MG63 (cell line): Measurements from ENCODE around the gene ARSJ. TPM values are rescaled to one million over a fixed set of nuclear protein-coding genes. Genes with fewer than 3 reads are reported as not detected.
"Not testable (repeated sequence)": the region's sequence is repeated elsewhere in the genome, so short reads cannot be mapped to it uniquely, and the experiment has no call there.

ENCODE experiments used
- DNase-seq: peaks from one replicate; pipeline ENCODE4 v3.0.0-alpha.2; 2020
- H3K27me3 ChIP-seq: fragments of 250-450 bp; sonication (Bioruptor Pico); 2 replicates; pipeline ENCODE4 v1.5.1; 2020; ENCODE audit warnings: mild to moderate bottlenecking, moderate library complexity
- H3K36me3 ChIP-seq: fragments of 250-450 bp; sonication (Bioruptor Pico); 2 replicates; pipeline ENCODE4 v1.5.1; 2020; ENCODE audit warnings: mild to moderate bottlenecking, moderate library complexity
- H3K4me3 ChIP-seq: fragments of 250-450 bp; sonication (Bioruptor Pico); 2 replicates; pipeline ENCODE4 v1.5.1; 2020; ENCODE audit warnings: mild to moderate bottlenecking, moderate library complexity
- H3K9me3 ChIP-seq: fragments of 250-450 bp; sonication (Bioruptor Pico); 2 replicates; pipeline ENCODE4 v1.5.1; 2020; ENCODE audit warnings: mild to moderate bottlenecking, moderate library complexity
- total RNA-seq: library from RNA; depleted of rRNA; stranded (reverse); fragments of >200 nt; shearing (Covaris generic); gene quantifications from 2 replicates; pipeline ENCODE4 v1.2.3, GENCODE V29; 2014; ENCODE audit warnings: low replicate concordance; rRNA removed

Gene ARSJ
- 41.8 and 60.1 TPM in 2 replicates for total RNA-seq

DNA sequence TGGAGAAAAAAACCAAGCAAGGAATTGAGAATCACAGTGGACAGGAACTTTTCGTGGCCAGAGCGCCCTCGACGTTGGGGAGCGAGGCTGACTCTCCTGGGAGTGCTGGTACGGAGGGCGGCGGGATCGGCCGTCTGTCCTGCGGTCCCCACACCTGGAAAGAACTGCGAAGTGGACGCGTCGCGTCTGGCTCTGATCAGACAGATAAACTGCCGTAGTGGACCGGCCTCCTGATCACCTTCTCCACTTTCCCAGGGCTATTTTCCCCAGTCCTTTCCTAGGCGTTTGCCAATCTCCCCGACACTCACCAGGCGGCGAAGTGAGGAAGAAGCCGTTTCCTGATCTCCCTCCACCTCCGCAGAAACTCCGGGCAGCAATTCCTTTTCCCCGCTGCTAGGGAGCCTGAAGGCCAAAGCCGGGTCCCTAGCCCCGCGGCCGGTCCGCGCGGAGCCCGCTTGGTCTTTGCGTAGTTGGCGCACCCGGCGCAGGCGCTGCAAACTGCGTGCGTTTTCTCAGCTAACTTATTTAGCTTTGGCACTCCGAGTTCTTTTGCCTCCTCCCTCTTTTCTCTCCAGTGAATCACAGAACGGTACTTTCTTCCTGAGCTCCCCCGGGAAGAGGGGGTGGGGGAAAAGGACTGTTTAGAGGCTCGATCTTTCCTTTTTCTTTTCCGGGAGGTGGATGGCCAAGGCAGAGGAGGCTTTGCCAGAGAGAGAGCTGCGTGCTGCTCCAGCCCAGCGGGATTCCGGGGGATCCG, at the start of gene ARSJ:
Gene ARSJ (minus strand): TSS at position 500 of the 757 bp plus-strand sequence. CDS start 813 bp downstream, outside the sequence.
- Histone ChIP-seq H3K27me3 (no peaks in the 10 kb centered on the region), H3K36me3 (peaks cover 45% of the 10 kb centered on the region), H3K9me3 (no peaks in the 10 kb centered on the region), H3K4me3 (peak within 1 kb of the TSS; percentile 65)
- DNase-seq, result peak; percentile 82

DNA sequence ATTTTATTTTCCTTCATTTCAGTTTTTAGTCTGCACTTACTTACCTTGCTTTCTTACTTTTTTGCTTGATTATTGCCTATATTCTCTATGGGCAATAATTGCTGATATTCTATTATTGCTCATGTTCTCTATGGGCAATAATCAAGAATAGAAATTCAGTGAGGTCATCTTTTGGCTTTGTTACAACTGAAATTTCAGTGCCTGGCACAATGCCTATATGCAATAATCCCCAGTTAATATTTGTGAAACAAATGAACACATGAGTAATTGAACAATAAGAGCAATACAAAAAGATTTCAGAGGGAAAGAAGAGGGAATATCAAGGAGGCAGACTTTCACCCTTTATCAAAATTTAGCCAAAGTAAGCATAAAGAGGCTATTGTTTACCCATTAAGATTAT, 48.6 kb upstream of the ARSJ start:
- Histone ChIP-seq H3K36me3 (no peaks in the 10 kb centered on the region), H3K9me3 (no peaks in the 10 kb centered on the region), H3K4me3 (no peak overlapping the region), H3K27me3 (no peaks in the 10 kb centered on the region)
- DNase-seq, result no peak

DNA sequence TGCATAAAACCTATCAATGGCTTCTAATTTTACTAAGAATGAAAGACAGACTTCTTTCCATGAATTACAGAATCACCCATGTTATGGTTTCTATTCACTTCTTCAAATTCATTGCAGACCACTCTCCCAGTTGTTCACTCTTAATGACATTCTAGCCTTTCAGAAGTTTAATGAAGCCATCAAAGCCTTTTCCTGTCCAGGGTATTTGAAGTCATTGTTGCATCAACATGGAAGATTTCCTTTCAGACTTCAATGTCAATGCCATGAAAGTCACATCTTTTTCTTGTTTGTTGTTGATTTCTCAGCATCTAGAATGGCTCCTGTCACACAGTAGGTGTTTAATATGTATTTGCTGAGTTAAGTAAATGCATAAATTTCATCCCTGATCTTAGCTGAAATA, 48.1 kb upstream of the ARSJ start:
- H3K4me3 ChIP-seq, result no peak overlapping the region
- no peaks in the 10 kb centered on the region for H3K27me3 ChIP-seq
- DNase-seq, result no peak
- H3K36me3 ChIP-seq, result no peaks in the 10 kb centered on the region
- no peaks in the 10 kb centered on the region for H3K9me3 ChIP-seq

DNA sequence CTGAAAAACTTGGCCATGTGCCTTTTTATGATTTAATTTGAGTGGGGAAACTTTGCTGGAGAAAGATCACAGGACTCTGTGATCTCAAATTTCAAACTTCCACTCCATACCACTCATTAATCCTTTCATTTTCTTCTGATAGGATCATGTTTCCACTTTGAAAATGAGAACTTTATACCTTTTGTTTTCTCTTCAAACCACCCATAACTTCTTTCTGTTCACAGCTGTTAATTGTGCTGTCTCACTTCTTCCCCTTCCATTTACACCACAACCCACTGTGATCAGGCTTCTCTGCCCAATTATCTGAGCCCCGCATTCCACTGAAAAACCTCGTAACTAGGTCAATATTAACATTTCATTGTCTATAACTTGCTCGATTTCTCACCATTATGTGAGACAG, 47.0 kb upstream of the ARSJ start:
- no peaks in the 10 kb centered on the region for H3K9me3 ChIP-seq
- no peaks in the 10 kb centered on the region for H3K27me3 ChIP-seq
- DNase-seq, result no peak
- H3K4me3 ChIP-seq, result no peak overlapping the region
- no peaks in the 10 kb centered on the region for H3K36me3 ChIP-seq

DNA sequence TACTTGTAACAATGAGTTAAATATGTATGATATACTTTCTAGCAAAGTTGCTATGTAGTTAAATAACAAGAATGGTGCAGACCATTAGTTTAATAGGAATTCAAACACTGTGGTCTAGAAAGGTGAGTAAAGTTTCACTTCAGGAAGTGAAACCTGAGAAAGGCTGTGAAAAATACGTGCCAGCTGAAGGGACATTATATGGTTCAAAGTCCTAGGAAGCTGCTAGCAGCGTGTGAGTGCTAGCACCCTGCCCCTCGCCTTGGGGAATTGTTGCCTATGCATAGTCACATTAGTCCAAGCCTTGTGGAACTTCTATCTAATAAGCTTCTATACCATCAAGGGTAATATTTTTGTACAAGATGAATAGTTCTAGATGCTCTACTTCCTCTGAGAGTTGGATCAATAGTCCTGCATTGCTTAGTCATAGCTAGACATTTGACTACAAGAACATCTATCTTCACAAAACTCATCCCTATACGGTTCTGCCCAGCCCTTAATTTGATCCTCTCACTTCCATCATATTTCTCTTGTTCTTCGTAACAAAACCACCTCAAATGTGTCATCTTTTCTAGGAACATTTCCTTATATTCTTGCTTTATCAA, 45.8 kb upstream of the ARSJ start:
- no peaks in the 10 kb centered on the region for H3K9me3 ChIP-seq
- H3K36me3 ChIP-seq, result no peaks in the 10 kb centered on the region
- DNase-seq, result no peak
- no peaks in the 10 kb centered on the region for H3K27me3 ChIP-seq
- H3K4me3 ChIP-seq, result no peak overlapping the region

DNA sequence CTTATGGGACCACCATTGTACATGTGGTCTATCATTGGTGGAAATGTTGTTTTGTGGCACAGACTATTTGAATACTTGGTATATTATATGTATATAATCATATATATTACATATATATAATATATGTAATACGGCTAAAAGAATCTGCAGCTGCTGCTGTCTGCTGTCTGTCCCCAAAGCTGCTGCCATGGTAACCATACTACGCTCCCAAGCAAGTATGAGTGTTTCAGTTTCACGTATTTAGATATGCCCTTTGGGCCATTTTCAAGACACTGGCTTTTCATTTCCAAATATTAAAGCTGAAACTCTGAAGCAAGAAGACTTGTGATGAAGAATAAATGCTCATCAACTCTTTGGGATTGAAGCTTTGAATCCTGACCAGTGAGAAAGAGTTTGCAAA, 42.0 kb upstream of the ARSJ start:
- H3K36me3 ChIP-seq, result no peaks in the 10 kb centered on the region
- H3K4me3 ChIP-seq, result no peak overlapping the region
- no peaks in the 10 kb centered on the region for H3K27me3 ChIP-seq
- H3K9me3 ChIP-seq, result no peaks in the 10 kb centered on the region
- no peak for DNase-seq

DNA sequence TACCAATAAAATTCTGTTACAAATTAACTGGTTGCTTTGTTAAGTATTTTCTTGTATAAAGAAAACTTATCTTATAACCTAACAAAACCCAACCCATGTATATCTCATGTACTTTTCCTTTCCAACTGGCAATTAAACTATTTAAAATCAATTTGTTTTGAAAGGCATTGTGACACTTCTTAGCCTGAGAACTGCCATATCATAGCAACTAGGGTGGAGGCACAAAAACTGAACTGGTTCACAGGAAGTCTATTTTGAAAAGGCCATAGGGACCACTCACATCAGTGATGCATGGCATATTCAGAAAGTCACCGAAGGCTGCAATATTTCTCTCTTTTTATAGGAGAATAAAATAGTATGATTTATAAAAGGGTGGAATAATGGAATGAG, 40.5 kb upstream of the ARSJ start:
- DNase-seq, result no peak
- Histone ChIP-seq H3K36me3 (no peaks in the 10 kb centered on the region), H3K27me3 (no peaks in the 10 kb centered on the region), H3K4me3 (no peak overlapping the region), H3K9me3 (no peaks in the 10 kb centered on the region)

DNA sequence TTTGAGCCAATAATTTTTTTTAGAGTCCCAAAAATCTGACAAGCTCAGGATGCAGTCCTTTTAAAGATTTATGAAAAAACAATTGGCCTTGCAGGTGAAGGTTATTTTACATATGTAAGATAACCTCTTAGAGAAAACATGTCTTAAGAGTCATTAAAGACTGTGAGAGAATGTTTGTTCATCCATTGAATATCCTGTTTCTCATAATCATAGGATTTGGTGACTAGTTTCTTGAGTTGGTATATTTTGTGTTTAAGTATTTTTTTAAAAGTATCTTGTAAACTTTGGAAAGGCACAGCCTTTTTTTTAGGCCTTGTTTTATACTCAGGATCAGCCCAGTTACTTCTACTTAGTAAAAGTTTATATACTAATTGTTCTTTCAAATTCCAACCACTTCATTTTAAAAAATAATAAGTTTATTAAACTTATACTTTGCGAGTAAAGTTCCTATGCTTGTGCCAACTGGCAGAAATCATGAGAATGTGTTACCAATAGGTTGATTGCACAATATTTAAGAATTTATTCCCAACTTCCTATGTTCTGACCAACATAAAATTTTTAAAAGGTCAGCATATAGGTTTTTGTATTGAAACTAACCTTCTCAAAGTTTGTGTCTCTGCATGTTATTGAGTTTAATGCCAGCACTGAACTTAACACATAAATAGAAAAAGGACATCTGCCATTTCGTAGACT, 40.0 kb upstream of the ARSJ start:
- Histone ChIP-seq H3K4me3 (no peak overlapping the region), H3K36me3 (no peaks in the 10 kb centered on the region), H3K9me3 (no peaks in the 10 kb centered on the region), H3K27me3 (no peaks in the 10 kb centered on the region)
- no peak for DNase-seq

DNA sequence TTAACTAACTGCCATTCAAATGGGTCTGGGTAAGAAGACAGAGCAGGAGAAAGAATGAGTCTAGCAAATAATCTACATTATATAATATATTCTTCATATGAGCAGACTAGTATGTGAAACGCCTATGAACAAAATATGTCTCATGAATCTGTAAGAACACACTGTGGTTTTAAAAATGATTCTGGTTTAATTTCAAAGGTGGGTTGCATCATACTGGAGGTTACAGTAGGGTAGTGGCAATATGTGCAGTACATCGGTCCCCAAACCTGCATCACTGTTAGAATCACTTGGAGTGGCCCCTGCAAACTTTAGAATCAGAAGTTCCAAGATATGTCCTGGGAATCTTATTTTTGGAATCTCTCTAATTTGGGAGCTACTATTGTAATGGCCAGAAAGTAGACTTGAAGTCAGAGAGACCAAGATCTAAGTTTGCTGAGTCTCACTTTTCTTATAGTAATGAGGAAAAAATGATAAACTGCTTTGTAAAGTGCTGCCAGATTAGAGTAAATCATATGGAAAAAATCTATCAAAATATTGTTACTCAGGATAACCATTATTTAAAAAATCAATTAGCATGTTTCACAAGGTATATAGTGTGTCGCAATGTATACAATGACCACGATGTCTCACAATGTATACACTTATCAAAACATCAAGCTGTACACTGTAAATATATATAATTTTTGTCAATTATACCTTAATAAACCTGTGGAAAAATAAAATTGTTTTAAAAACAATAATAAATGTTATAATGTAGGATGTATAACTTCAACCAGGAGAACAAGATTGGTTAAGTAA, 37.9 kb upstream of the ARSJ start:
- Histone ChIP-seq H3K36me3 (no peaks in the 10 kb centered on the region), H3K27me3 (no peaks in the 10 kb centered on the region), H3K9me3 (no peaks in the 10 kb centered on the region), H3K4me3 (no peak overlapping the region)
- no peak for DNase-seq

DNA sequence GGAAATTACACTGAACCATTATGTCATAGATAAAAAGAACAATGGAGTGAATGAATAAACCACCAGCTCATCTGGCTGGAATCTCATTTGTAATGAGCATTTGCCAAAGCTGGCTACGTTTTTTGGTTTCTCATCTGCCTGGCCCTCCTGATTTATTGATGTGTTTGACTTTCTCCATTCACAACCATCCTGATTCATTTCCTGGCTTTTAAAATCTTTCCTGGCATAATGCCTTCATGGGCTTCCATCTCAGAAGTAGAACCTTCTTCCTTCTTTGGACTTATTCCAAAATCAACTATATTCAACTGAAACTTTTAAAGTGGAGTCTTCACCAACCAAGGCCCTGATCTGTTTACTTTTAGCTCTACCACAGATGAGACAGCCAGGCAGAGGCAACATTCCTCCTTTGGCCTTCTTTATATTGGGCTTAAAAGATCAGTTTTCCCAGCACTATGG, 36.0 kb upstream of the ARSJ start:
- H3K4me3 ChIP-seq, result no peak overlapping the region
- H3K36me3 ChIP-seq, result no peaks in the 10 kb centered on the region
- DNase-seq, result peak; percentile 71
- H3K27me3 ChIP-seq, result no peaks in the 10 kb centered on the region
- no peaks in the 10 kb centered on the region for H3K9me3 ChIP-seq

DNA sequence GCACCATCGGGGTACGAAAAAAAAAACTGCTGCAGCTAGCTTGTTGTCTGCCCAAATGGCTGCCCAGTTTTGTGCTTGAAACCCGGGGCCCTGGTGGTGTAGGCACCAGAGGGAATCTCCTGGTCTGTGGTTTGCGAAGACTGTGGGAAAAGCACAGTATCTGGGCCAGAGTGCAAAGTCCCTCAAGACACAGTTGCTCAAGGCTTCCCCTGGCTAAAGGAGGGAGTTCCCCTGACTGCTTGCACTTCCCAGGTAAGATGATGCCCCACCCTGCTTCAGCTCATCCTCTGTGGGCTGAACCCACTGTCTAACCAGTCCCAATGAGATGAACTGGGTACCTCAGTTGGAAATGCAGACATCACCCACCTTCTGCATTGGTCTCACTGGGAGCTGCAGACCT, 33.8 kb upstream of the ARSJ start:
- not testable (repeated sequence) for DNase-seq, H3K4me3 ChIP-seq, H3K36me3 ChIP-seq, H3K9me3 ChIP-seq, H3K27me3 ChIP-seq

DNA sequence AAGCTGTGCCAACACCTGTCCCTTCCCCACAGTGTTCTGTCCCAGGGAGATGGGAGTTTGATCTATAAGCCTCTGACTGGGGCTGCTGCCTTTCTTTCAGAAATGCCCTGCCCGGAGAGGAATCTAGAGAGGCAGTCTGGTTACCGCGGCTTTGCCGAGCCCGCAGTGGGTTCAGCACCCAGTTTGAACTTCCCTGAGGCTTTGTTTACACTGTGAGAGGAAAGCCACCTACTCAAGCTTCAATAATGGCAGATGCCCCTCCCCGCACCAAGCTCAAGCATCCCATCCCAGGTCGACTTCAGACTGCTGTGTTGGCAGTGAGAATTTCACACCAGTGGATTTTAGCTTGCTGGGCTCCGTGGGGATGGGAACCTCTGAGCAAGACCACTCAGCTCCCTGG, 33.3 kb upstream of the ARSJ start:
- peaks cover 2% of the 10 kb centered on the region; the same call in 1 of the 2 replicates for H3K9me3 ChIP-seq
- no peak for DNase-seq
- no peaks in the 10 kb centered on the region for H3K36me3 ChIP-seq
- H3K4me3 ChIP-seq, result no peak overlapping the region
- no peaks in the 10 kb centered on the region for H3K27me3 ChIP-seq

DNA sequence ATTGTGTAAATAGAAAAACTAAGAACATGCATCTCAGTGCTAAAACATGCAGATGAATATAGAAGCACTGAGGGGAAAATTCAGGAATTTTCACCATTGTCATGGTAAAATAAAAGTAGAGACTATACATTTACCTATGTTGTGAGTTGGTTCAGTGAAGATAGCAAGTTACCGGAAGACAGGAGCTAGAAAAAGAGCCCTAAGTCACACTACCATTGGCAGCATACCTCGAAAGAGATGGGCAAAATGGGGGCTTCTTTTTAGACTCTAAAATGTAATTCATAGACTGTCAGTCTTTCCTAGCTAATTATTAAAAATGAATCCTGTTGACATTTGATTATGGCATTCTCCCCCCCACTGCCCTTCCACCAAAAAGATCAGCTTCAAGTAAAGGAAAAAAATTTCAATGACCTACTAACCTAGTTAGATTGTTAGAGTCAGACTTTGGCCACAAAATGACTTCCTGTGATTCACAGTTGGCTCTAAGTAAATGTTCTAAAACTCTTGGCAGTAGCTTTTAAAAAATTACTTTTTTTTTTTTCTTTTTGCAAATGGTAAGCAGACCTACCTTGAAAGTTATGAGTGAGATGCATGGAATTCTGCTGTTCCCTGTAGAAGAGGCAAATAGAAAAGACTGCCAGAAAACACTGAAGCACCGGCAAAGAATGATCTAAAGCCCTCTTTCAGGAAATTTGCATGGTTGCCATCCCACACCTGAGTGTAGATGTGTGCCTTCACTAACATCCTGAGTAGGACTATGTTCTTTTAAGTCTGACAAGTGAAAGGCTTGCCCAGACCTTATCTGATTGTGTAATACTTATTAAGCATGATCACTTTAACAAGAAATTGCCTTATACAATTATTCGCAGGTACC, 26.4 kb upstream of the ARSJ start:
- Histone ChIP-seq H3K9me3 (peaks cover 2% of the 10 kb centered on the region; the same call in 1 of the 2 replicates), H3K36me3 (no peaks in the 10 kb centered on the region), H3K27me3 (no peaks in the 10 kb centered on the region), H3K4me3 (no peak overlapping the region)
- DNase-seq, result no peak

DNA sequence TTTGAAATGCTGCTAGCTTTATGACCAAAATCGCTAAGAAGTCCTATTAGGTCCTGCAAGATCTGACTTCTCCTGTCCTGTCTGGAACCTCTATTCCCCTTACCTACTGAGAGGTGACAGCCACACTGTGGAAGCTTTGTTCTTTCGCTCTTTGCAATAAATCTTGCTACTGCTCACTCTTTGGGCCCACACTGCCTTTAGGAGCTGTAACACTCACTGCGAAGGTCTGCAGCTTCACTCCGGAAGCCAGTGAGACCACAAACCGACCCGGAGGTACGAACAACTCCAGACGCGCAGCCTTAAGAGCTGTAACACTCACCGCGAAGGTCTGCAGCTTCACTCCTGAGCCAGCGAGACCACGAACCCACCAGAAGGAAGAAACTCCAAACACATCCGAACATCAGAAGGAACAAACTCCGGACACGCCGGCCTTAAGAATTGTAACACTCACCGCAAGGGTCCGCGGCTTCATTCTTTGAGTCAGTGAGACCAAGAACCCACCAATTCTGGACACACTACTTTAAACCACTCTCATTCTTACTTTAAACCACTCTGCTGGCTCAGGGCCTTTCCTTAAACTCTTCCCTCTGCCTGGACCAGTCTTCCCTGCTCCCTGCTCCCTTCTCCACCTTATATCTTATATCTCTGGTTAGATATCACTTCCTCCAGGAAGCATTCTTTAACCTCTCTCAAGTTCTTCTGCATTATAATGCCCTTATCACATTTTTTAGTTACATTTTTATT, 25.2 kb upstream of the ARSJ start:
- not testable (repeated sequence) for H3K36me3 ChIP-seq, H3K4me3 ChIP-seq, H3K27me3 ChIP-seq, DNase-seq, H3K9me3 ChIP-seq

DNA sequence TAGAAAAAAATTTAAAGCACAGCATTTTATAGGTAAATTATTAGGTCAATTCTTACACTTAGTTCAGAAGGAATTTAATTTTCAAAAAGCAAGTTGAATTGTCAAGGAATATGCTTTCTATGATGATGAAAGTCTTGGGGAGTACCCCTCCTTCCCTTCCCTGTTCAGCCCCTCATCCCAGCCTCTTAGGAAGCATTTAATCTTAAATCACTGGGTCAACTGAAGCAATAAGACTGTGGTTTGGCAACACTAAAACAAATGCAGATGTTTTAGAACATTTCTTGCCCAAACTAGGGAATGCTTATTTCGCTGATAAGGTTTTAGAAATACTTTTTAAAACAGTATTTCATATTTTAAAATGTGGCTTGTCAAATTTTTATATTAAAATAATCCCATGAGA, 19.1 kb upstream of the ARSJ start:
- Histone ChIP-seq H3K36me3 (no peaks in the 10 kb centered on the region), H3K27me3 (no peaks in the 10 kb centered on the region), H3K9me3 (no peaks in the 10 kb centered on the region), H3K4me3 (no peak overlapping the region)
- no peak for DNase-seq
